HCT116 (cell line): ENCODE results near the gene RGS11. TPM values are rescaled to one million over a fixed set of nuclear protein-coding genes. Genes with fewer than 3 reads are reported as not detected.

Experiments used
- ATAC-seq: fragments of 200-7000 bp; cut with Tn5 transposase; 2 replicates; pipeline ENCODE4 v1.9.1; 2020; ENCODE audit warnings: mild to moderate bottlenecking, moderate library complexity
- BruUV-seq: library from RNA; stranded (reverse); fragments of 400-500 nt; replicated peaks from 2 replicates; lab custom pipeline; 2021; lab: Mats Ljungman, UMichigan
- CTCF ChIA-PET: fragments of 300-600 bp; sonication (Branson Sonifier 250); formaldehyde crosslinking; loops from one replicate; lab custom pipeline; 2021; ENCODE audit warnings: antibody characterized with exemption; lab: Charles Lee
- POLR2A ChIA-PET: fragments of 300-600, 350-600 bp; sonication (Branson Sonifier 250); formaldehyde crosslinking; loops from one replicate; lab custom pipeline; 2021; ENCODE audit warnings: antibody characterized with exemption; lab: Charles Lee
- RAD21 ChIA-PET, 2 experiments: fragments of 300-600 bp; sonication (Branson Sonifier 250); formaldehyde crosslinking; loops; one replicate each; lab custom pipeline; 2023; ENCODE audit warnings: low total read pairs in 2 of 2; ENCODE audit not compliant: uncharacterized antibody in 2 of 2, unreplicated experiment in 2 of 2, low non-redundant PET in 1 of 2; lab: Charles Lee
- DNase-seq: peaks from one replicate; pipeline ENCODE4 v3.0.0-alpha.2; 2010; ENCODE audit warnings: low read depth, low spot score
- H2AFZ ChIP-seq: fragments of 200-600 bp; shearing (Covaris generic), sonication (generic); 2 replicates; pipeline ENCODE4 v1.6.1; 2017; ENCODE audit warnings: low read depth, mixed run types, mixed read lengths, antibody characterized with exemption, low read length; ENCODE audit not compliant: poor library complexity, severe bottlenecking
- H3K27ac ChIP-seq: 2 replicates; pipeline ENCODE4 v1.5.1; 2012; ENCODE audit warnings: low read depth, low read length
- H3K27me3 ChIP-seq: fragments of 200-600 bp; sonication (generic); 2 replicates; pipeline ENCODE4 v1.6.1; 2016; ENCODE audit warnings: mixed run types, low read length, mixed read lengths; ENCODE audit not compliant: insufficient read depth
- H3K36me3 ChIP-seq, 2 experiments: fragments of 200-500 bp in 1 of 2; fragments of 200-600 bp in 1 of 2; sonication (Bioruptor generic) in 1 of 2; sonication (generic) in 1 of 2; 2 replicates each; pipeline versions ENCODE4 v1.5.1 to v1.6.1; 2014 to 2016; ENCODE audit warnings: low read length in 2 of 2, inconsistent platforms in 1 of 2, mixed read lengths in 1 of 2, mixed run types in 1 of 2; ENCODE audit not compliant: insufficient read depth in 2 of 2, control insufficient read depth in 1 of 2
- H3K4me1 ChIP-seq, 2 experiments: fragments of 200-600 bp in 1 of 2; sonication (generic) in 1 of 2; 2 replicates each; pipeline versions ENCODE4 v1.5.1 to v1.6.1; 2012 to 2017; ENCODE audit warnings: low read length in 2 of 2, inconsistent platforms in 1 of 2, mild to moderate bottlenecking in 1 of 2, mixed read lengths in 1 of 2, mixed run types in 1 of 2, moderate library complexity in 1 of 2; ENCODE audit not compliant: insufficient read depth in 2 of 2, control insufficient read depth in 1 of 2
- H3K4me2 ChIP-seq: fragments of 200-600 bp; sonication (generic); 2 replicates; pipeline ENCODE4 v1.6.1; 2017; ENCODE audit warnings: mixed run types, low read length, mixed read lengths
- H3K4me3 ChIP-seq, 2 experiments: fragments of 200-600 bp in 1 of 2; sonication (generic) in 1 of 2; replicated peaks in 1 of 2; 2 replicates each; pipeline ENCODE4 v1.5.1; 2011 to 2016; ENCODE audit warnings: low read length in 2 of 2, control low read depth in 1 of 2, low read depth in 1 of 2, mild to moderate bottlenecking in 1 of 2, mixed read lengths in 1 of 2, mixed run types in 1 of 2
- H3K79me2 ChIP-seq: fragments of 200-600 bp; sonication (generic); 2 replicates; pipeline ENCODE4 v1.6.1; 2017; ENCODE audit warnings: mild to moderate bottlenecking, mixed run types, low read length, moderate library complexity, mixed read lengths; ENCODE audit not compliant: insufficient read depth
- H3K9ac ChIP-seq: fragments of 200-600 bp; sonication (generic); 2 replicates; pipeline ENCODE4 v1.6.1; 2016; ENCODE audit warnings: low read length, mixed read lengths
- H3K9me2 ChIP-seq: fragments of 200-600 bp; sonication (generic), shearing (Covaris generic); 2 replicates; pipeline ENCODE4 v1.6.1; 2017; ENCODE audit warnings: mixed run types, mild to moderate bottlenecking, moderate library complexity; ENCODE audit not compliant: insufficient read depth
- H3K9me3 ChIP-seq, 2 experiments: fragments of 200-500 bp in 1 of 2; fragments of 200-600 bp in 1 of 2; sonication (Bioruptor generic) in 1 of 2; sonication (generic) in 1 of 2; 2 replicates each; pipeline ENCODE4 v1.6.1; 2014 to 2017; ENCODE audit warnings: low read length in 2 of 2, mixed read lengths in 2 of 2, inconsistent platforms in 1 of 2, low read depth in 1 of 2, mild to moderate bottlenecking in 1 of 2, mixed run types in 1 of 2, moderate library complexity in 1 of 2; ENCODE audit not compliant: control insufficient read depth in 1 of 2, insufficient read depth in 1 of 2
- H4K20me1 ChIP-seq: fragments of 200-600 bp; sonication (generic), shearing (Covaris generic); 2 replicates; pipeline ENCODE4 v1.6.1; 2017; ENCODE audit warnings: mixed run types, mild to moderate bottlenecking, moderate library complexity; ENCODE audit not compliant: insufficient read depth
- ATF3 ChIP-seq: IDR thresholded peaks from 2 replicates; pipeline ENCODE4 v1.6.1; 2012
- CBX3 ChIP-seq: IDR thresholded peaks from 2 replicates; pipeline ENCODE4 v1.6.1; 2012; ENCODE audit warnings: low read depth
- EGR1 ChIP-seq: IDR thresholded peaks from 2 replicates; pipeline ENCODE4 v1.6.1; 2012; ENCODE audit warnings: low read depth
- ELF1 ChIP-seq: IDR thresholded peaks from 2 replicates; pipeline ENCODE4 v1.6.1; 2012; ENCODE audit warnings: low read depth, borderline replicate concordance
- EZH2phosphoT487 ChIP-seq: fragments of 200-600 bp; IDR thresholded peaks from 2 replicates; pipeline ENCODE4 v1.6.1; 2018; ENCODE audit warnings: antibody characterized with exemption, borderline replicate concordance
- FOSL1 ChIP-seq: IDR thresholded peaks from 2 replicates; pipeline ENCODE4 v1.6.1; 2012; ENCODE audit warnings: low read depth
- MAX ChIP-seq: IDR thresholded peaks from 2 replicates; pipeline ENCODE4 v1.6.1; 2012
- POLR2AphosphoS5 ChIP-seq: IDR thresholded peaks from 2 replicates; pipeline ENCODE4 v1.6.1; 2011; ENCODE audit warnings: mild to moderate bottlenecking, low read depth, low read length, moderate library complexity
- RAD21 ChIP-seq: IDR thresholded peaks from 2 replicates; pipeline ENCODE4 v1.6.1; 2012; ENCODE audit warnings: low read depth, mild to moderate bottlenecking
- REST ChIP-seq: IDR thresholded peaks from 2 replicates; pipeline ENCODE4 v1.6.1; 2012; ENCODE audit warnings: low read depth
- SIN3A ChIP-seq: IDR thresholded peaks from 2 replicates; pipeline ENCODE4 v1.6.1; 2012; ENCODE audit warnings: low read depth
- SRF ChIP-seq: IDR thresholded peaks from 2 replicates; pipeline ENCODE4 v1.6.1; 2012; ENCODE audit warnings: low read depth
- YY1 ChIP-seq: IDR thresholded peaks from 2 replicates; pipeline ENCODE4 v1.6.1; 2011; ENCODE audit warnings: low read length, low read depth, moderate library complexity, mild to moderate bottlenecking; ENCODE audit not compliant: insufficient replicate concordance; ENCODE audit errors: extremely low read depth
- ZFX ChIP-seq: fragments of 450-650 bp; IDR thresholded peaks from 2 replicates; pipeline ENCODE4 v1.6.1; 2017
- ZNF274 ChIP-seq: fragments of 200-500 bp; sonication (Bioruptor generic); IDR thresholded peaks from 2 replicates; pipeline ENCODE4 v1.6.1; 2014; ENCODE audit warnings: mild to moderate bottlenecking, low read depth, low read length, inconsistent platforms
- intact Hi-C: fragments of 100-400 bp; cut with micrococcal nuclease; formaldehyde crosslinking; loops from 2 replicates; pipeline ENCODE4 v1.10.0; 2022
- total RNA-seq: library from RNA; stranded (reverse); gene quantifications from one replicate; pipeline ENCODE4 v1.2.1, GENCODE V29; 2021; ENCODE audit not compliant: unreplicated experiment
- TF ChIP-seq, protein P1 (sequence below): IDR thresholded peaks from 2 replicates; pipeline ENCODE4 v1.6.1; 2011; ENCODE audit warnings: mild to moderate bottlenecking, low read length, moderate library complexity; ENCODE audit not compliant: insufficient replicate concordance; ENCODE audit errors: extremely low read depth

The RGS11 gene
- total RNA-seq, 1 experiment from 2014 or later = not detected

DNA sequence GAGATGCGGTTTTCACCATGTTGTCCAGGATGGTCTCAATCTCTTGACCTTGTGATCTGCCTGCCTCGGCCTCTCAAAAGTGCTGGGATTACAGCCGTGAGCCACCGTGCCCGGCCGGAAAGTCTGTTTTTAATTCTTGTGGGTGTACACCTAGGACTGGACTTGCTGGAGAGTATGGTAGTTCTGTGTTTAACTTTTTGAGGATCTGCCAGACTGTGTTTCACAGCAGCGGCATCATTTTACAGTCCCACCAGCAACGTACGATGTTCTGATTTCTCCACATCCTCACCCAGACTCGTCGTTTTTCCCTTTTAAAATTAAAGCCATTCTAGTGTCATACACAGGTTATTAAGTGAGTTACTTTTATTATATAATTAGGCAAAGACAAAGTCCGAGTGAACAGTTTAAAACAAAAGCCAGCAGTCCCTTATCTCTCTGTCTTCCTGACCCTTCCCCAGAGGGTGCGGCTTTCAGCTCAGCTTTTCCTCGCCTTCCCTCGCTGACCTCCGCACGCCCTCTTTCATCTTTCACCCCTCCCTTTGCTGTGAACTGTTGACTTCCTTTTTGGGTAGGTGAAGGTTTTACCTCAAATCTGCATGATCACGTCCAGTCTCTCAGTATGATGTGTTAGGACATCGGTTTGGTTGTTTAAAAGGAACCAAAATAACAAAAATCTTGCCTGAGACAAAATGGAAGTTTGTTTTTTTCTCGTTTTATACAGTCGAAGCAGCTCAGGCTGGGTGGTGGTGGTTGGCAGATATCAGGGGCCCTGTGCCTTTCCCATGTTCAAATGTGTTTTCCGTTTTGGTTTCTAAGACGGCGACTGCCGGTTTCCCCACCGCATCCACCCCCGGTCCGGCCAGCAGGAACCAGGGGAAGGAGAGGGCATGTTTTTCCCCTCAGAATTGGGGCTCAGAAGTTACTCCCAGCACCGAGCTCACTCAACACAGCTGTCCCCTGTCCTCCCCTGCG is 23.1 kb downstream of the RGS11 start:
- no peak overlapping the region for H2AFZ ChIP-seq
- ChIA-PET RAD21 (no interaction called here), CTCF (no interaction called here)
- no peak for ATAC-seq
- H3K4me2 ChIP-seq = no peak overlapping the region
- intact Hi-C loops = no loop called here
- no peaks in the 10 kb centered on the region for H3K79me2 ChIP-seq
- H3K9me2 ChIP-seq = no peaks in the 10 kb centered on the region
- H3K4me3 ChIP-seq = no peak overlapping the region
- BruUV-seq = no TSS peak
- no peak overlapping the region for H3K27ac ChIP-seq
- TF ChIP-seq ATF3 (no peak), SRF (no peak), SIN3A (no peak), MAX (no peak), ZNF274 (no peak), ZFX (no peak), ELF1 (no peak), RAD21 (no peak), EZH2phosphoT487 (no peak), CBX3 (no peak), EGR1 (no peak), POLR2AphosphoS5 (no peak), YY1 (no peak), REST (no peak), FOSL1 (no peak)
- TF ChIP-seq, protein P1, sequence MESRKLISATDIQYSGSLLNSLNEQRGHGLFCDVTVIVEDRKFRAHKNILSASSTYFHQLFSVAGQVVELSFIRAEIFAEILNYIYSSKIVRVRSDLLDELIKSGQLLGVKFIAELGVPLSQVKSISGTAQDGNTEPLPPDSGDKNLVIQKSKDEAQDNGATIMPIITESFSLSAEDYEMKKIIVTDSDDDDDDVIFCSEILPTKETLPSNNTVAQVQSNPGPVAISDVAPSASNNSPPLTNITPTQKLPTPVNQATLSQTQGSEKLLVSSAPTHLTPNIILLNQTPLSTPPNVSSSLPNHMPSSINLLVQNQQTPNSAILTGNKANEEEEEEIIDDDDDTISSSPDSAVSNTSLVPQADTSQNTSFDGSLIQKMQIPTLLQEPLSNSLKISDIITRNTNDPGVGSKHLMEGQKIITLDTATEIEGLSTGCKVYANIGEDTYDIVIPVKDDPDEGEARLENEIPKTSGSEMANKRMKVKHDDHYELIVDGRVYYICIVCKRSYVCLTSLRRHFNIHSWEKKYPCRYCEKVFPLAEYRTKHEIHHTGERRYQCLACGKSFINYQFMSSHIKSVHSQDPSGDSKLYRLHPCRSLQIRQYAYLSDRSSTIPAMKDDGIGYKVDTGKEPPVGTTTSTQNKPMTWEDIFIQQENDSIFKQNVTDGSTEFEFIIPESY = no peak
- TF ChIP-seq, all 23 proteins: peak for 0
- POLR2A ChIA-PET = no interaction called here
- Histone ChIP-seq H3K9me3 (no peaks in the 10 kb centered on the region), H3K27me3 (no peaks in the 10 kb centered on the region), H3K36me3 (no peaks in the 10 kb centered on the region), H3K4me1 (no peaks in the 10 kb centered on the region; a peak in 1 of 4 replicates), H4K20me1 (no peaks in the 10 kb centered on the region), H3K9ac (no peak overlapping the region)
- no peak for DNase-seq
